HG02759 (cell line): ENCODE results near the gene ZMYM2.
A peak's percentile ranks its signal among the peaks of the same experiment; 100 is the strongest.

Source experiments
- ATAC-seq: cut with Tn5 transposase; IDR thresholded peaks from one replicate; pipeline ENCODE4 v1.9.1; 2021; ENCODE audit warnings: mild to moderate bottlenecking, moderate library complexity; ENCODE audit not compliant: unreplicated experiment

The ZMYM2 gene

GRCh38 chr13:20131057-20131832, 172.7 kb downstream of the ZMYM2 start:
- ATAC-seq = no peak

GRCh38 chr13:20132052-20132634, 173.6 kb downstream of the ZMYM2 start:
- no peak for ATAC-seq

- ATAC-seq = no peak
These were observed 176.2 kb downstream of the ZMYM2 start for GRCh38 chr13:20134732-20135131.

GRCh38 chr13:20136781-20137703, 178.5 kb downstream of the ZMYM2 start:
- ATAC-seq = peak; percentile 79

GRCh38 chr13:20137875-20138274, 179.3 kb downstream of the ZMYM2 start:
- ATAC-seq = no peak

GRCh38 chr13:20140487-20140886, 182.0 kb downstream of the ZMYM2 start:
- no peak for ATAC-seq
